IPS DF 4.7 (cell line): ENCODE data around the gene MAD1L1.
"Not testable (repeated sequence)": the region's sequence is repeated elsewhere in the genome, so short reads cannot be mapped to it uniquely, and the experiment has no call there.

ENCODE experiments used
- DNase-seq: peaks from one replicate; pipeline ENCODE4 v3.0.0-alpha.2; 2013; ENCODE audit warnings: low spot score; ENCODE audit errors: extremely low read depth

MAD1L1 gene

GRCh38 chr7:1931256-1931950 is 301.3 kb downstream of the MAD1L1 start:
- no peak for DNase-seq

GRCh38 chr7:1930381-1931065 is 302.2 kb downstream of the MAD1L1 start:
- no peak for DNase-seq

- DNase-seq, result not testable (repeated sequence)
Measured at GRCh38 chr7:1929349-1929925, 303.3 kb downstream of the MAD1L1 start.

- no peak for DNase-seq
Measured at GRCh38 chr7:1928645-1929348, 303.9 kb downstream of the MAD1L1 start.

GRCh38 chr7:1927937-1928644 is 304.7 kb downstream of the MAD1L1 start:
- no peak for DNase-seq

GRCh38 chr7:1926908-1927306 is 305.8 kb downstream of the MAD1L1 start:
- DNase-seq, result no peak

GRCh38 chr7:1925973-1926907 is 306.5 kb downstream of the MAD1L1 start:
- no peak for DNase-seq

GRCh38 chr7:1925349-1925748 is 307.4 kb downstream of the MAD1L1 start:
- DNase-seq, result no peak

GRCh38 chr7:1924258-1924817 is 308.4 kb downstream of the MAD1L1 start:
- no peak for DNase-seq

- DNase-seq, result no peak
Measured at GRCh38 chr7:1923409-1924257, 309.1 kb downstream of the MAD1L1 start.

- DNase-seq, result no peak
Measured at GRCh38 chr7:1922870-1923236, 309.9 kb downstream of the MAD1L1 start.

- no peak for DNase-seq
Measured at GRCh38 chr7:1922071-1922869, 310.5 kb downstream of the MAD1L1 start.

- no peak for DNase-seq
Measured at GRCh38 chr7:1920881-1921280, 311.9 kb downstream of the MAD1L1 start.

- DNase-seq, result no peak
Measured at GRCh38 chr7:1920266-1920681, 312.5 kb downstream of the MAD1L1 start.

GRCh38 chr7:1919539-1920265 is 313.0 kb downstream of the MAD1L1 start:
- no peak for DNase-seq

GRCh38 chr7:1918881-1919525 is 313.7 kb downstream of the MAD1L1 start:
- DNase-seq, result no peak

GRCh38 chr7:1918063-1918645 is 314.6 kb downstream of the MAD1L1 start:
- no peak for DNase-seq
